IMR-90 (cell line): ENCODE measurements around the gene TXNRD1. TPM values are rescaled to one million over a fixed set of nuclear protein-coding genes. Genes with fewer than 3 reads are reported as not detected.

ENCODE experiments used
- ATAC-seq: fragments of 200-7000 bp; cut with Tn5 transposase; 2 replicates; pipeline ENCODE4 v1.9.1; 2020; ENCODE audit warnings: low read depth, mild to moderate bottlenecking, moderate library complexity
- BruUV-seq: library from RNA; stranded (reverse); fragments of 400-500 nt; replicated peaks from 2 replicates; lab custom pipeline; 2021; lab: Mats Ljungman, UMichigan
- CTCF ChIA-PET: fragments of 300-600 bp; formaldehyde crosslinking; extraction: SDS; loops from one replicate; lab custom pipeline; 2021; ENCODE audit warnings: antibody characterized with exemption; lab: Yijun Ruan, JAX
- POLR2A ChIA-PET: fragments of 300-600 bp; sonication (Branson Sonifier 250); formaldehyde crosslinking; loops from one replicate; lab custom pipeline; 2022; ENCODE audit warnings: antibody characterized with exemption; ENCODE audit not compliant: unreplicated experiment; lab: Charles Lee
- DNase-seq: peaks from one replicate; pipeline ENCODE4 v3.0.0; 2013
- H2AFZ ChIP-seq: replicated peaks from 2 replicates; pipeline ENCODE3; 2013; ENCODE audit warnings: low read length, mild to moderate bottlenecking; ENCODE audit not compliant: poor library complexity
- H2AK5ac ChIP-seq: 2 replicates; pipeline ENCODE4 v1.6.1; 2013; ENCODE audit warnings: low read depth, low read length, inconsistent platforms
- H2AK9ac ChIP-seq: replicated peaks from 2 replicates; pipeline ENCODE3; 2013; ENCODE audit warnings: mild to moderate bottlenecking, low read depth, low read length, moderate library complexity; ENCODE audit not compliant: poor library complexity
- H2BK120ac ChIP-seq: 2 replicates; pipeline ENCODE4 v1.6.1; 2013; ENCODE audit warnings: low read depth, low read length, inconsistent platforms
- H2BK15ac ChIP-seq: 3 replicates; pipeline ENCODE4 v1.6.1; 2013; ENCODE audit warnings: low read depth, low read length, inconsistent platforms
- H2BK20ac ChIP-seq: 2 replicates; pipeline ENCODE4 v1.6.1; 2013; ENCODE audit warnings: low read depth, mild to moderate bottlenecking, inconsistent platforms, low read length, moderate library complexity
- H2BK5ac ChIP-seq: 2 replicates; pipeline ENCODE4 v1.6.1; 2013; ENCODE audit warnings: mild to moderate bottlenecking, low read depth, low read length, inconsistent platforms; ENCODE audit not compliant: poor library complexity, severe bottlenecking
- H3K14ac ChIP-seq: replicated peaks from 2 replicates; pipeline ENCODE4 v1.6.1; 2013; ENCODE audit warnings: low read depth, low read length, inconsistent platforms
- H3K18ac ChIP-seq: 2 replicates; pipeline ENCODE4 v1.6.1; 2013; ENCODE audit warnings: low read depth, low read length, control low read depth
- H3K23ac ChIP-seq: 2 replicates; pipeline ENCODE4 v1.6.1; 2013; ENCODE audit warnings: low read depth, low read length, inconsistent platforms
- H3K27ac ChIP-seq: 2 replicates; pipeline ENCODE4 v1.5.1; 2013; ENCODE audit warnings: mild to moderate bottlenecking, control low read depth, low read length; ENCODE audit not compliant: insufficient read depth
- H3K27me3 ChIP-seq: 2 replicates; pipeline ENCODE4 v1.6.1; 2013; ENCODE audit warnings: low read length; ENCODE audit not compliant: control insufficient read depth, insufficient read depth
- H3K36me3 ChIP-seq: 2 replicates; pipeline ENCODE4 v1.6.1; 2013; ENCODE audit warnings: low read length, mixed read lengths; ENCODE audit not compliant: control insufficient read depth, insufficient read depth
- H3K4ac ChIP-seq: 2 replicates; pipeline ENCODE4 v1.6.1; 2013; ENCODE audit warnings: low read depth, low read length, inconsistent platforms
- H3K4me1 ChIP-seq: 2 replicates; pipeline ENCODE4 v1.6.1; 2013; ENCODE audit warnings: low read length, mixed read lengths; ENCODE audit not compliant: control insufficient read depth, insufficient read depth
- H3K4me2 ChIP-seq: 2 replicates; pipeline ENCODE4 v1.6.1; 2013; ENCODE audit warnings: low read depth, mild to moderate bottlenecking, control low read depth, low read length, moderate library complexity
- H3K4me3 ChIP-seq: 2 replicates; pipeline ENCODE4 v1.5.1; 2013; ENCODE audit warnings: low read depth, mild to moderate bottlenecking, control low read depth, low read length, moderate library complexity; ENCODE audit not compliant: insufficient read depth
- H3K56ac ChIP-seq: 2 replicates; pipeline ENCODE4 v1.6.1; 2013; ENCODE audit warnings: low read length, inconsistent platforms; ENCODE audit not compliant: insufficient read depth; ENCODE audit errors: extremely low read depth
- H3K79me1 ChIP-seq, 2 experiments: 2 replicates each; pipeline ENCODE4 v1.6.1; 2013; ENCODE audit warnings: low read length in 2 of 2, inconsistent platforms in 1 of 2, low read depth in 1 of 2
- H3K9ac ChIP-seq: 2 replicates; pipeline ENCODE4 v1.6.1; 2013; ENCODE audit warnings: low read depth, low read length, control low read depth
- H3K9me1 ChIP-seq: 2 replicates; pipeline ENCODE4 v1.6.1; 2013; ENCODE audit warnings: low read length, inconsistent platforms; ENCODE audit not compliant: insufficient read depth
- H3K9me3 ChIP-seq: 2 replicates; pipeline ENCODE4 v1.6.1; 2013; ENCODE audit warnings: low read length; ENCODE audit not compliant: control insufficient read depth, insufficient read depth
- H4K20me1 ChIP-seq: 2 replicates; pipeline ENCODE4 v1.6.1; 2013; ENCODE audit warnings: low read length, inconsistent platforms; ENCODE audit not compliant: insufficient read depth
- H4K5ac ChIP-seq: 2 replicates; pipeline ENCODE4 v1.6.1; 2013; ENCODE audit warnings: mild to moderate bottlenecking, low read depth, low read length, control low read depth
- H4K8ac ChIP-seq, 2 experiments: 2 replicates each; pipeline ENCODE4 v1.6.1; 2013; ENCODE audit warnings: low read depth in 2 of 2, low read length in 2 of 2, control low read depth in 1 of 2, inconsistent platforms in 1 of 2
- H4K91ac ChIP-seq: 2 replicates; pipeline ENCODE4 v1.6.1; 2013; ENCODE audit warnings: low read depth, low read length, inconsistent platforms; ENCODE audit not compliant: insufficient read depth
- BHLHE40 ChIP-seq: fragments of 150-350 bp; IDR thresholded peaks from 2 replicates; pipeline ENCODE4 v1.6.1; 2016; ENCODE audit warnings: mild to moderate bottlenecking, low read depth, low read length
- CEBPB ChIP-seq: IDR thresholded peaks from 2 replicates; pipeline ENCODE4 v1.6.1; 2012; ENCODE audit warnings: low read depth, low read length, improper control_type of control experiment
- CHD1 ChIP-seq: IDR thresholded peaks from 2 replicates; pipeline ENCODE4 v1.6.1; 2012; ENCODE audit warnings: low read depth, low read length, improper control_type of control experiment
- FOS ChIP-seq: fragments of 150-350 bp; IDR thresholded peaks from 2 replicates; pipeline ENCODE4 v1.6.1; 2016; ENCODE audit warnings: low read depth, low read length
- MAFK ChIP-seq: IDR thresholded peaks from 2 replicates; pipeline ENCODE4 v1.6.1; 2012; ENCODE audit warnings: low read depth, low read length, improper control_type of control experiment
- MAZ ChIP-seq: IDR thresholded peaks from 2 replicates; pipeline ENCODE4 v1.6.1; 2012; ENCODE audit warnings: low read depth, mild to moderate bottlenecking, low read length, improper control_type of control experiment, moderate library complexity, borderline replicate concordance
- MXI1 ChIP-seq: IDR thresholded peaks from 2 replicates; pipeline ENCODE4 v1.6.1; 2012; ENCODE audit warnings: low read depth, mild to moderate bottlenecking, low read length, moderate library complexity, borderline replicate concordance
- NFE2L2 ChIP-seq: fragments of 150-350 bp; IDR thresholded peaks from 2 replicates; pipeline ENCODE4 v1.6.1; 2016; ENCODE audit warnings: low read depth, mild to moderate bottlenecking, low read length
- POLR2A ChIP-seq: IDR thresholded peaks from 2 replicates; pipeline ENCODE4 v1.6.1; 2012; ENCODE audit warnings: mild to moderate bottlenecking, low read depth, low read length
- RAD21 ChIP-seq: IDR thresholded peaks from 2 replicates; pipeline ENCODE4 v1.6.1; 2012; ENCODE audit warnings: low read length, improper control_type of control experiment
- RCOR1 ChIP-seq: IDR thresholded peaks from 2 replicates; pipeline ENCODE4 v1.6.1; 2012; ENCODE audit warnings: mild to moderate bottlenecking, low read length, improper control_type of control experiment; ENCODE audit not compliant: insufficient replicate concordance
- RFX5 ChIP-seq: IDR thresholded peaks from 2 replicates; pipeline ENCODE4 v1.8.0; 2012; ENCODE audit warnings: low read depth, mild to moderate bottlenecking, low read length, moderate library complexity
- SMC3 ChIP-seq: fragments of 150-350 bp; IDR thresholded peaks from 2 replicates; pipeline ENCODE4 v1.6.1; 2016; ENCODE audit warnings: low read depth, mild to moderate bottlenecking, antibody characterized with exemption, low read length, moderate library complexity
- WGBS, 2 experiments: methylation state at CpG; one replicate each; pipeline versions ENCODE4 v1.1.5 to v1.1.7; 2013; ENCODE audit warnings: missing lambda C conversion rate in 2 of 2; ENCODE audit not compliant: insufficient read length in 1 of 2; ENCODE audit errors: extremely low coverage in 2 of 2; 5-methylcytosine and 5-hydroxymethylcytosine counted together
- dilution Hi-C: fragments of 300-500 bp; cut with HindIII; formaldehyde crosslinking; loops from one replicate; pipeline ENCODE4 v1.14.3; 2018; ENCODE audit warnings: low sequenced_read_pairs; ENCODE audit not compliant: unreplicated experiment
- in situ Hi-C: fragments of 300-500 bp; cut with MboI; formaldehyde crosslinking; loops from 3 replicates; pipeline ENCODE4 v1.14.3; 2019; ENCODE audit warnings: low sequenced_read_pairs, inconsistent platforms, mixed read lengths
- intact Hi-C: fragments of 100-400 bp; cut with micrococcal nuclease; formaldehyde crosslinking; loops from 2 replicates; pipeline ENCODE4 v1.10.0; 2022
- polyA plus RNA-seq, 3 experiments: library from polyadenylated mRNA; depleted of rRNA; stranded (reverse); fragments of >200 nt; gene quantifications; 2 replicates each; pipeline ENCODE4 v1.2.3, GENCODE V29; 2012; ENCODE audit warnings: low replicate concordance in 1 of 3
- total RNA-seq: library from RNA; depleted of rRNA; stranded (reverse); fragments of >200 nt; gene quantifications from 2 replicates; pipeline ENCODE4 v1.2.3, GENCODE V29; 2012
- TF ChIP-seq, protein P1 (sequence below): fragments of 150-350 bp; IDR thresholded peaks from 2 replicates; pipeline ENCODE4 v1.6.1; 2016; ENCODE audit warnings: low read depth, mild to moderate bottlenecking, low read length, moderate library complexity, borderline replicate concordance
- TF ChIP-seq, protein P2 (sequence below): conservative IDR thresholded peaks from 2 replicates; pipeline ENCODE4 v1.5.1; 2012; ENCODE audit warnings: mild to moderate bottlenecking, low read depth, low read length, improper control_type of control experiment
- TF ChIP-seq, protein P3 (sequence below): fragments of 150-350 bp; IDR thresholded peaks from 2 replicates; pipeline ENCODE4 v1.6.1; 2017; ENCODE audit warnings: mild to moderate bottlenecking, antibody characterized with exemption, low read length, low read depth

The TXNRD1 gene
- total and polyA plus RNA-seq, 2 of the 4 experiments (the other 2 are of a cell fraction): 379 to 582 TPM

DNA sequence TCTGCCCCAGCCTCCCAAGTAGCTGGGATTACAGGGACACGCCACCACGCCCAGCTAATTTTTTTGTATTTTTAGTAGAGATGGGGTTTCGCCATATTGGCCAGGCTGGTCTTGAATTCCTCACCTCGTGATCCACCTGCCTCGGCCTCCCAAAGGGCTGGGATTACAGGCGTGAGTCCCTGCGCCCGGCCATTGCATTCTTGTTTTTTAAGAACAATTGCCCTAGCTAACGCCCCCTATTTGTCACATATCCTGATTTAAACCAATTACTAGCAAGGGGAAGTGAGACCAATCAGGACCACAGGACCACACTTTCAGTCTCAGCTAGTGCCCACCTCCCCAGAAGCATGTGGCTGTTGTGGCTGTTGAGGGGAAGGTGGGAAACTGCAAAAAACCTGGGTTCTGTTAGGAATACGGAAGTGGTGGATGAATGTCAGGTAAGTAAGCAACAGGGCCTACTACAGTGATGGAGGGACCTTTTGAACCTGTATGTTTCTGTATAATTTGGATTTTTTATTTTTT is 39.8 kb upstream of the TXNRD1 start:
- Histone ChIP-seq H3K4me2 (no peak overlapping the region), H3K9me3 (no peaks in the 10 kb centered on the region), H4K8ac (0 out of 4 replicates have a peak overlapping the region, but pooled peaks of 1 of the 2 experiments have one; percentile 21), H2BK120ac (no peak overlapping the region), H3K56ac (no peak overlapping the region), H2BK5ac (no peak overlapping the region), H2BK20ac (no peak overlapping the region), H4K20me1 (no peaks in the 10 kb centered on the region), H3K79me1 (no peaks in the 10 kb centered on the region), H2AK5ac (peak overlapping the region; percentile 64; the same call in 1 of the 2 replicates), H3K27ac (no peak overlapping the region), H3K14ac (no peak overlapping the region), H2AFZ (no peak overlapping the region), H3K9me1 (peaks cover 13% of the 10 kb centered on the region), H3K36me3 (no peaks in the 10 kb centered on the region), H2BK15ac (no peak overlapping the region), H3K9ac (no peak overlapping the region), H3K23ac (no peak overlapping the region), H3K18ac (no peak overlapping the region), H3K27me3 (no peaks in the 10 kb centered on the region), H3K4me1 (peaks cover 9% of the 10 kb centered on the region), H3K4ac (no peak overlapping the region), H2AK9ac (no peak overlapping the region), H4K5ac (no peak overlapping the region), H3K4me3 (no peak overlapping the region), H4K91ac (peak overlapping the region; percentile 32)
- POLR2A ChIA-PET: no interaction called here
- in situ Hi-C loops (loop anchor here (25.0 kb wide), 1 partner anchor 887 kb away; no protein-coding TSS in a partner anchor), dilution Hi-C loops (no loop called here), intact Hi-C loops (no loop called here)
- ATAC-seq (no peak), DNase-seq (no peak)
- 95% methylated on average over 5 of the region's 10 CpGs; no CpG with 5 or more reads in 1 of the 2 experiments for WGBS, 2 experiments
- CTCF ChIA-PET: no interaction called here
- TF ChIP-seq RAD21 (no peak), SMC3 (no peak), BHLHE40 (no peak), CEBPB (no peak), FOS (no peak), CHD1 (no peak), RCOR1 (no peak), MXI1 (no peak), MAZ (no peak), POLR2A (no peak), RFX5 (no peak), NFE2L2 (no peak), MAFK (no peak)
- TF ChIP-seq, protein P1, sequence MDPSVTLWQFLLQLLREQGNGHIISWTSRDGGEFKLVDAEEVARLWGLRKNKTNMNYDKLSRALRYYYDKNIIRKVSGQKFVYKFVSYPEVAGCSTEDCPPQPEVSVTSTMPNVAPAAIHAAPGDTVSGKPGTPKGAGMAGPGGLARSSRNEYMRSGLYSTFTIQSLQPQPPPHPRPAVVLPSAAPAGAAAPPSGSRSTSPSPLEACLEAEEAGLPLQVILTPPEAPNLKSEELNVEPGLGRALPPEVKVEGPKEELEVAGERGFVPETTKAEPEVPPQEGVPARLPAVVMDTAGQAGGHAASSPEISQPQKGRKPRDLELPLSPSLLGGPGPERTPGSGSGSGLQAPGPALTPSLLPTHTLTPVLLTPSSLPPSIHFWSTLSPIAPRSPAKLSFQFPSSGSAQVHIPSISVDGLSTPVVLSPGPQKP: no peak
- TF ChIP-seq, protein P2, sequence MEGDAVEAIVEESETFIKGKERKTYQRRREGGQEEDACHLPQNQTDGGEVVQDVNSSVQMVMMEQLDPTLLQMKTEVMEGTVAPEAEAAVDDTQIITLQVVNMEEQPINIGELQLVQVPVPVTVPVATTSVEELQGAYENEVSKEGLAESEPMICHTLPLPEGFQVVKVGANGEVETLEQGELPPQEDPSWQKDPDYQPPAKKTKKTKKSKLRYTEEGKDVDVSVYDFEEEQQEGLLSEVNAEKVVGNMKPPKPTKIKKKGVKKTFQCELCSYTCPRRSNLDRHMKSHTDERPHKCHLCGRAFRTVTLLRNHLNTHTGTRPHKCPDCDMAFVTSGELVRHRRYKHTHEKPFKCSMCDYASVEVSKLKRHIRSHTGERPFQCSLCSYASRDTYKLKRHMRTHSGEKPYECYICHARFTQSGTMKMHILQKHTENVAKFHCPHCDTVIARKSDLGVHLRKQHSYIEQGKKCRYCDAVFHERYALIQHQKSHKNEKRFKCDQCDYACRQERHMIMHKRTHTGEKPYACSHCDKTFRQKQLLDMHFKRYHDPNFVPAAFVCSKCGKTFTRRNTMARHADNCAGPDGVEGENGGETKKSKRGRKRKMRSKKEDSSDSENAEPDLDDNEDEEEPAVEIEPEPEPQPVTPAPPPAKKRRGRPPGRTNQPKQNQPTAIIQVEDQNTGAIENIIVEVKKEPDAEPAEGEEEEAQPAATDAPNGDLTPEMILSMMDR: no peak
- TF ChIP-seq, protein P3, sequence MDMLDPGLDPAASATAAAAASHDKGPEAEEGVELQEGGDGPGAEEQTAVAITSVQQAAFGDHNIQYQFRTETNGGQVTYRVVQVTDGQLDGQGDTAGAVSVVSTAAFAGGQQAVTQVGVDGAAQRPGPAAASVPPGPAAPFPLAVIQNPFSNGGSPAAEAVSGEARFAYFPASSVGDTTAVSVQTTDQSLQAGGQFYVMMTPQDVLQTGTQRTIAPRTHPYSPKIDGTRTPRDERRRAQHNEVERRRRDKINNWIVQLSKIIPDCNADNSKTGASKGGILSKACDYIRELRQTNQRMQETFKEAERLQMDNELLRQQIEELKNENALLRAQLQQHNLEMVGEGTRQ: no peak
- BruUV-seq: no TSS peak
